Activated B cell treated with CpG ODN at 0.5 μM for 24 hours (primary cell): ENCODE results near the gene CYP4F12. TPM values are rescaled to one million over a fixed set of nuclear protein-coding genes. Genes with fewer than 3 reads are reported as not detected.
A peak's percentile ranks its signal among the peaks of the same experiment; 100 is the strongest.

Source experiments
- ATAC-seq: fragments of 200-7000 bp; cut with Tn5 transposase; one replicate; pipeline ENCODE4 v1.10.0; 2021; ENCODE audit warnings: low read depth, mild to moderate bottlenecking, moderate library complexity
- CTCF ChIA-PET: fragments of 350-600 bp; sonication (Branson Sonifier 250); formaldehyde crosslinking; loops from one replicate; lab custom pipeline; 2021; ENCODE audit warnings: antibody characterized with exemption; lab: Charles Lee
- POLR2A ChIA-PET: fragments of 350-600 bp; sonication (Branson Sonifier 250); formaldehyde crosslinking; loops from one replicate; lab custom pipeline; 2021; ENCODE audit warnings: antibody characterized with exemption; lab: Charles Lee
- DNase-seq: peaks from one replicate; pipeline ENCODE4 v3.0.0; 2022
- H3K27ac Mint-ChIP-seq: one replicate; pipeline ENCODE4 v1.8.0; 2020; ENCODE audit warnings: mixed read lengths
- H3K27me3 Mint-ChIP-seq: one replicate; pipeline ENCODE4 v1.8.0; 2021; ENCODE audit warnings: mixed read lengths
- H3K36me3 Mint-ChIP-seq: one replicate; pipeline ENCODE4 v1.8.0; 2021; ENCODE audit warnings: low read depth, mixed read lengths
- H3K4me1 Mint-ChIP-seq: one replicate; pipeline ENCODE4 v1.8.0; 2021; ENCODE audit warnings: mixed read lengths
- H3K4me3 Mint-ChIP-seq: one replicate; pipeline ENCODE4 v1.8.0; 2020; ENCODE audit warnings: mild to moderate bottlenecking, mixed read lengths
- H3K9me3 Mint-ChIP-seq: one replicate; pipeline ENCODE4 v1.8.0; 2020; ENCODE audit warnings: mixed read lengths
- intact Hi-C: fragments of 100-400 bp; cut with micrococcal nuclease; formaldehyde crosslinking; loops from one replicate; pipeline ENCODE4 v1.15.1; 2024
- total RNA-seq: library from RNA; stranded (reverse); gene quantifications from 2 replicates; pipeline ENCODE4 v1.2.3, GENCODE V29; 2022
- TF ChIP-seq, protein P1 (sequence below): fragments of 200-600 bp; IDR thresholded peaks from one replicate; pipeline ENCODE4 v1.8.0; 2022; ENCODE audit warnings: antibody characterized with exemption, mild to moderate bottlenecking

CYP4F12 gene
- not detected in 2 replicates for total RNA-seq

DNA sequence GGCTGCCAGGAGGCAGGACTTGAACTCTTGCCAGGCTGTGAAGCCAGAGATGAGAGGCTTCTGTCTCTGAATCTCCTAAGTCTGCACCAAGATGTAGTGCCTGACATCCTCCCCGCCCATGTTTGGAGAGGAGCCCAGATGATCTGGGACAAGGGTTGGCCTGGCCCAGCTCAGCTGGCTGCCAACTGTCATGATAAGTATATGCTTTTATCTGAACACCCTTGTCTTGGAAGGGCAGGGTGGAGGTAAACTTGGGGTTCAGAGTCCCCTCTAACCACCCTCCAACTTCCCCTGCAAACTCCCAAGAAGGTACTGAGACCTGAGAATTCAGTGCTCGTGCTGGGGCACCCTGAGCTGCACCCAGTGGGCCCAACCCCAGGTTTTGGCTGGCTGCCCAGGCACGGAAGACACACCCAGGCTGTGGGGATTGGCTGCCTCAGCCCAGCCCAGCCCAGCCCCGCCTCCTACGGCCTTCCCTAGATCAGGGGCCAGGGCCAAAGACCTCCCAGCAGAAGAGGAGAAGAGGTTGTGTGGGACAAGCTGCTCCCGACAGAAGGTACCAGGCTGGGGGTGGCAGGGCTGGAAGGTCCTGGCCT lies at the start of gene CYP4F12:
TSS of gene CYP4F12 (plus strand) at position 508 of the 596 bp plus-strand sequence. CDS start 443 bp downstream, outside the sequence.
- TF ChIP-seq, protein P1, sequence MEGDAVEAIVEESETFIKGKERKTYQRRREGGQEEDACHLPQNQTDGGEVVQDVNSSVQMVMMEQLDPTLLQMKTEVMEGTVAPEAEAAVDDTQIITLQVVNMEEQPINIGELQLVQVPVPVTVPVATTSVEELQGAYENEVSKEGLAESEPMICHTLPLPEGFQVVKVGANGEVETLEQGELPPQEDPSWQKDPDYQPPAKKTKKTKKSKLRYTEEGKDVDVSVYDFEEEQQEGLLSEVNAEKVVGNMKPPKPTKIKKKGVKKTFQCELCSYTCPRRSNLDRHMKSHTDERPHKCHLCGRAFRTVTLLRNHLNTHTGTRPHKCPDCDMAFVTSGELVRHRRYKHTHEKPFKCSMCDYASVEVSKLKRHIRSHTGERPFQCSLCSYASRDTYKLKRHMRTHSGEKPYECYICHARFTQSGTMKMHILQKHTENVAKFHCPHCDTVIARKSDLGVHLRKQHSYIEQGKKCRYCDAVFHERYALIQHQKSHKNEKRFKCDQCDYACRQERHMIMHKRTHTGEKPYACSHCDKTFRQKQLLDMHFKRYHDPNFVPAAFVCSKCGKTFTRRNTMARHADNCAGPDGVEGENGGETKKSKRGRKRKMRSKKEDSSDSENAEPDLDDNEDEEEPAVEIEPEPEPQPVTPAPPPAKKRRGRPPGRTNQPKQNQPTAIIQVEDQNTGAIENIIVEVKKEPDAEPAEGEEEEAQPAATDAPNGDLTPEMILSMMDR, result no peak
- Mint-ChIP-seq H3K27me3 (peaks cover 4% of the 10 kb centered on the region), H3K9me3 (no peaks in the 10 kb centered on the region), H3K4me3 (no peak within 1 kb of the TSS), H3K27ac (no peak within 1 kb of the TSS), H3K36me3 (no peaks in the 10 kb centered on the region), H3K4me1 (peaks cover 2% of the 10 kb centered on the region)
- POLR2A ChIA-PET, result no interaction called here
- DNase-seq (no peak), ATAC-seq (no peak)
- CTCF ChIA-PET, result no interaction called here
- intact Hi-C loops, result no loop called here

GRCh38 chr19:15623711-15624318 lies 49.1 kb upstream of the CYP4F12 start:
- no peak for ATAC-seq
- no peaks in the 10 kb centered on the region for H3K36me3 Mint-ChIP-seq
- no peak overlapping the region for H3K27ac Mint-ChIP-seq
- TF ChIP-seq, protein P1, result no peak
- intact Hi-C loops, result loop anchor here (10.0 kb wide), 1 partner anchor 431 kb away; no protein-coding TSS in a partner anchor
- H3K27me3 Mint-ChIP-seq, result peaks cover 21% of the 10 kb centered on the region
- no peaks in the 10 kb centered on the region for H3K9me3 Mint-ChIP-seq
- no peak for DNase-seq
- POLR2A ChIA-PET, result no interaction called here
- H3K4me3 Mint-ChIP-seq, result no peak overlapping the region
- CTCF ChIA-PET, result no interaction called here
- H3K4me1 Mint-ChIP-seq, result no peaks in the 10 kb centered on the region

DNA sequence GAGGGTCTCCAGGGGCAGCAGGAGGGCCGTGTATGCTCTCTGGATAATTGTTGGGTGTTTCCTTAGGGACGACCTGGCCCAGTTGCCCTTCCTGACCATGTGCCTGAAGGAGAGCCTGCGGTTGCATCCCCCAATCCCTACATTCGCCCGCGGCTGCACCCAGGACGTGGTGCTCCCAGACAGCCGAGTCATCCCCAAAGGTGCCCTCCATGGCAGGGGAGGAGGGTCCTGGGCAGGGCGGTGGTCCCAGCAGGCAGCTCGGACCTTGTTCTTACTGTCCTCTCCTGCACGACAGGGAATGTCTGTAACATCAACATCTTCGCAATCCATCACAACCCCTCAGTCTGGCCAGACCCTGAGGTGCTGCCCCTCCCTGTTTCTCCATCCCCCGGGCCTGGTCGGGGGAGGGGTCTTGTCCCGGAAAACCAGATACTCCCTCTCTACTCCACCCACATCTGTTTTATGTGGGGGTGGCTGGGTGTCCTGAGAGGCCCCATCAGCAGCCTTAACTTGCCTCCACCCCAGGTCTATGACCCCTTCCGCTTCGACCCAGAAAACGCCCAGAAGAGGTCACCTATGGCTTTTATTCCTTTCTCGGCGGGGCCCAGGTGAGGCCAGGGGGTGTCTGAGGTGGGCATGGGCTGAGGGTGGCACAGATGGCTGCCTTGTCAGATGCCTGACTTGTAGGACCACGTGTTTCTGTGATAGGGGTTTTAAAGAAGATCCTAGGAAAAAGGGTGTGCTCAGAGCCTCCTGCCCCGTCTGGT lies 44.5 kb upstream of the CYP4F12 start:
- POLR2A ChIA-PET, result no interaction called here
- CTCF ChIA-PET, result interaction anchor here (1.7 kb wide), 1 partner anchor 32 kb away, joined by 4 read pairs; no protein-coding TSS in a partner anchor
- intact Hi-C loops, result loop anchor here (1.0 to 10.0 kb wide), 3 partner anchors 426 to 618 kb away; partner anchors contain the start of gene RAB8A
- H3K4me3 Mint-ChIP-seq, result no peak overlapping the region
- no peak for DNase-seq
- H3K27ac Mint-ChIP-seq, result no peak overlapping the region
- ATAC-seq, result no peak
- H3K4me1 Mint-ChIP-seq, result peaks cover 6% of the 10 kb centered on the region
- no peaks in the 10 kb centered on the region for H3K9me3 Mint-ChIP-seq
- H3K36me3 Mint-ChIP-seq, result no peaks in the 10 kb centered on the region
- peaks cover 11% of the 10 kb centered on the region for H3K27me3 Mint-ChIP-seq
- TF ChIP-seq, protein P1, result no peak

DNA sequence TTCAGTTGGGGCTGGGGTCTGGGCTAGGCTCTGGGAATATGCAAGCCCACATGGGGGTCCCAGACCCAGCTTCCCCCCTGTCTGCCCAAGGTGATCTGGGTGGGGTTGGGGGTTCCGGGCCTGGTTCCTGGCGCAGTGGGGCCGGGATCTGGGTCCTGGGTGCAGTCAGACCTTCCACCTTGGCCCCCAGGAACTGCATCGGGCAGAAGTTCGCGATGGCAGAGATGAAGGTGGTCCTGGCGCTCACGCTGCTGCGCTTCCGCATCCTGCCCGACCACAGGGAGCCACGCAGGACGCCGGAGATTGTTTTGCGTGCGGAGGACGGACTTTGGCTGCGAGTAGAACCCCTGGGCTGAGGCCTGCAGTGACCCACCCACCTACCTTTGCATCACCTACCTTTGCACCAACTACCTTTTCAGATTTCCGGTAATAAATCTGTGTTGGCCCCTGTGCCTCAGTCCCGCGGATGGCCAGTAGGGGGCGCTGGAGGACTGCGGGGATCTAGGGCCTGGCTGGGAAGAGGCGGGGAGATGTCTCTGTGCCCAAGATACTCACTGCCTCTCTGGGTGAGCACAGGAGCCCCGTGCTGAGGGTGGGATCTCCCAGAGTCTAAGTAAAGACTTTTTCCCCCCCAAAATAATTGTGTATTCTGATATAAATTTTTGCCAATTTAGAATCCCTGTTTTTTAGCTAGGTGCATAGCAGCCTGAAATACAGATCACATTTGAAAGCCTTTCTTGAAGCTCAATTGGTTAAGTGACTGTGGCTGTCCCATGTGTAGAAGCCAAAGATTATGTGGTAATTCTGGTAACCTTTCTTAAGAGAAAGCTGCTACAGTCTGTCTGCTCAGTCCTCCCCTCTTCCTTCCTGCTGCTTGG lies 43.6 kb upstream of the CYP4F12 start:
- intact Hi-C loops, result loop anchor here (1.0 to 10.0 kb wide), 3 partner anchors 426 to 618 kb away; partner anchors contain the start of gene RAB8A
- H3K4me3 Mint-ChIP-seq, result no peak overlapping the region
- no peak overlapping the region for H3K27ac Mint-ChIP-seq

More for the DNA sequence above, 43.6 kb upstream of the CYP4F12 start:
- Mint-ChIP-seq H3K27me3 (peaks cover 9% of the 10 kb centered on the region), H3K36me3 (no peaks in the 10 kb centered on the region), H3K9me3 (no peaks in the 10 kb centered on the region), H3K4me1 (peaks cover 11% of the 10 kb centered on the region)
- CTCF ChIA-PET, result interaction anchor here (0.7 to 1.7 kb wide), 4 partner anchors 31 to 556 kb away, joined by 3 to 6 read pairs (median 4); partner anchors contain the start of gene FAM32A
- TF ChIP-seq, protein P1, result no peak
- ATAC-seq, result peak; percentile 98
- POLR2A ChIA-PET, result interaction anchor here (0.7 kb wide), 3 partner anchors 482 to 960 kb away, joined by 3 to 5 read pairs (median 3); no protein-coding TSS in a partner anchor
- DNase-seq, result peak; percentile 78
